H1 (cell line): ENCODE data around the gene NFKBIZ. TPM values are rescaled to one million over a fixed set of nuclear protein-coding genes. Genes with fewer than 3 reads are reported as not detected.

ENCODE experiments used
- CTCF ChIA-PET: fragments of 300-600 bp; sonication (Branson Sonifier 250); formaldehyde crosslinking; loops from one replicate; lab custom pipeline; 2021; ENCODE audit not compliant: partially characterized antibody; lab: Charles Lee
- POLR2A ChIA-PET: fragments of 300-600 bp; sonication (Branson Sonifier 250); formaldehyde crosslinking; loops from one replicate; lab custom pipeline; 2021; ENCODE audit warnings: inconsistent platforms; ENCODE audit not compliant: partially characterized antibody; lab: Charles Lee
- DNase-seq, 2 experiments: peaks; one replicate each; pipeline versions ENCODE4 v3.0.0 to v3.0.0-alpha.2; 2010 to 2022; ENCODE audit warnings: low spot score in 2 of 2, low read depth in 1 of 2, mixed read lengths in 1 of 2
- FAIRE-seq: peaks from 2 replicates; lab custom pipeline; 2011; peaks lifted over from hg19 to GRCh38; lab: Jason Lieb, UNC
- H2AFZ ChIP-seq: 2 replicates; pipeline ENCODE4 v1.8.1; 2012; ENCODE audit warnings: low read length, inconsistent platforms
- H2AK5ac ChIP-seq: 2 replicates; pipeline ENCODE4 v1.6.1; 2013; ENCODE audit warnings: low read depth, low read length
- H2BK120ac ChIP-seq: replicated peaks from 2 replicates; pipeline ENCODE3; 2013; ENCODE audit warnings: low read depth, low read length, inconsistent platforms
- H2BK12ac ChIP-seq: 2 replicates; pipeline ENCODE4 v1.6.1; 2013; ENCODE audit warnings: low read depth, low read length
- H2BK15ac ChIP-seq: 2 replicates; pipeline ENCODE4 v1.6.1; 2013; ENCODE audit warnings: low read length
- H2BK20ac ChIP-seq: 2 replicates; pipeline ENCODE4 v1.6.1; 2013; ENCODE audit warnings: low read length
- H2BK5ac ChIP-seq: 2 replicates; pipeline ENCODE4 v1.6.1; 2013; ENCODE audit warnings: low read depth, low read length
- H3K14ac ChIP-seq: 2 replicates; pipeline ENCODE4 v1.6.1; 2013; ENCODE audit warnings: inconsistent platforms; ENCODE audit not compliant: insufficient read length
- H3K18ac ChIP-seq: 2 replicates; pipeline ENCODE4 v1.6.1; 2013; ENCODE audit warnings: low read length; ENCODE audit errors: extremely low read depth
- H3K23ac ChIP-seq: 2 replicates; pipeline ENCODE4 v1.6.1; 2013; ENCODE audit warnings: inconsistent platforms; ENCODE audit not compliant: insufficient read length
- H3K23me2 ChIP-seq: 2 replicates; pipeline ENCODE4 v1.6.1; 2013; ENCODE audit warnings: low read depth, low read length
- H3K27ac ChIP-seq: 2 replicates; pipeline ENCODE4 v1.6.1; 2011; ENCODE audit warnings: low read depth, low read length, inconsistent platforms
- H3K27me3 ChIP-seq, 4 experiments: replicated peaks in 1 of 4; 1 replicate in 1 of 4; 2 replicates in 3 of 4; pipeline versions ENCODE4 v1.6.1 to v1.8.1; 2011 to 2013; ENCODE audit warnings: low read length in 3 of 4, mild to moderate bottlenecking in 3 of 4, inconsistent platforms in 2 of 4, mixed read lengths in 2 of 4, moderate library complexity in 1 of 4; ENCODE audit not compliant: control insufficient read depth in 3 of 4, insufficient read depth in 3 of 4; ENCODE audit errors: extremely low read depth in 1 of 4
- H3K36me3 ChIP-seq, 4 experiments: 2 replicates each; pipeline versions ENCODE4 v1.6.1 to v1.8.1; 2011 to 2013; ENCODE audit warnings: mild to moderate bottlenecking in 4 of 4, low read length in 3 of 4, moderate library complexity in 2 of 4, control low read depth in 1 of 4, inconsistent platforms in 1 of 4; ENCODE audit not compliant: insufficient read depth in 4 of 4, control insufficient read depth in 2 of 4
- H3K4ac ChIP-seq: replicated peaks from 2 replicates; pipeline ENCODE3; 2013; ENCODE audit warnings: low read length, low read depth, mixed read lengths, inconsistent platforms; ENCODE audit not compliant: insufficient read length
- H3K4me1 ChIP-seq, 4 experiments: replicated peaks in 1 of 4; 1 replicate in 1 of 4; 2 replicates in 3 of 4; pipeline versions ENCODE4 v1.6.1 to v1.8.1; 2011 to 2013; ENCODE audit warnings: low read length in 3 of 4, inconsistent platforms in 2 of 4, mixed read lengths in 1 of 4; ENCODE audit not compliant: insufficient read depth in 4 of 4, control insufficient read depth in 3 of 4
- H3K4me2 ChIP-seq, 2 experiments: 2 replicates each; pipeline versions ENCODE4 v1.6.1 to v1.8.1; 2011 to 2013; ENCODE audit warnings: low read depth in 2 of 2, low read length in 2 of 2, control low read depth in 1 of 2, inconsistent platforms in 1 of 2, mild to moderate bottlenecking in 1 of 2; ENCODE audit not compliant: insufficient read depth in 1 of 2
- H3K4me3 ChIP-seq, 4 experiments: fragments of 200-600, 300-600 bp in 1 of 4; sonication (generic), shearing (Covaris generic), sonication (Bioruptor Twin) in 1 of 4; 2 replicates each; pipeline versions ENCODE4 v1.5.1 to v1.8.1; 2011 to 2016; ENCODE audit warnings: low read length in 4 of 4, low read depth in 3 of 4, control low read depth in 2 of 4, inconsistent platforms in 2 of 4, mild to moderate bottlenecking in 2 of 4, mixed read lengths in 1 of 4, moderate library complexity in 1 of 4; ENCODE audit not compliant: insufficient read depth in 2 of 4; ENCODE audit errors: extremely low read depth in 1 of 4
- H3K56ac ChIP-seq: replicated peaks from 2 replicates; pipeline ENCODE3; 2013; ENCODE audit warnings: low read depth, mild to moderate bottlenecking, mixed read lengths, low read length, inconsistent platforms; ENCODE audit not compliant: insufficient read length
- H3K79me1 ChIP-seq: 2 replicates; pipeline ENCODE4 v1.6.1; 2013; ENCODE audit warnings: low read depth, low read length, control low read depth
- H3K79me2 ChIP-seq, 2 experiments: 2 replicates each; pipeline versions ENCODE4 v1.6.1 to v1.8.1; 2012 to 2013; ENCODE audit warnings: low read length in 2 of 2, mild to moderate bottlenecking in 2 of 2, inconsistent platforms in 1 of 2; ENCODE audit not compliant: insufficient read depth in 2 of 2, control insufficient read depth in 1 of 2
- H3K9ac ChIP-seq, 4 experiments: replicated peaks in 1 of 4; 1 replicate in 1 of 4; 2 replicates in 3 of 4; pipeline versions ENCODE4 v1.6.1 to v1.8.1; 2011 to 2013; ENCODE audit warnings: low read depth in 3 of 4, low read length in 3 of 4, control low read depth in 2 of 4, mild to moderate bottlenecking in 2 of 4, moderate library complexity in 2 of 4, inconsistent platforms in 1 of 4; ENCODE audit errors: extremely low read depth in 1 of 4
- H3K9me3 ChIP-seq, 2 experiments: 2 replicates each; pipeline versions ENCODE4 v1.6.1 to v1.8.1; 2012 to 2013; ENCODE audit warnings: mild to moderate bottlenecking in 2 of 2, moderate library complexity in 2 of 2, control low read depth in 1 of 2, inconsistent platforms in 1 of 2, low read depth in 1 of 2, low read length in 1 of 2, mixed read lengths in 1 of 2; ENCODE audit not compliant: insufficient read depth in 2 of 2
- H4K20me1 ChIP-seq, 2 experiments: replicated peaks in 1 of 2; 2 replicates each; pipeline versions ENCODE3 to v1.8.1; 2011 to 2013; ENCODE audit warnings: inconsistent platforms in 2 of 2, low read length in 2 of 2, mild to moderate bottlenecking in 1 of 2; ENCODE audit not compliant: insufficient read depth in 2 of 2, control insufficient read depth in 1 of 2
- H4K5ac ChIP-seq: 2 replicates; pipeline ENCODE4 v1.6.1; 2013; ENCODE audit warnings: low read length, low read depth, mixed read lengths, inconsistent platforms; ENCODE audit not compliant: insufficient read length
- H4K8ac ChIP-seq: 2 replicates; pipeline ENCODE4 v1.8.0; 2013; ENCODE audit warnings: mild to moderate bottlenecking, moderate library complexity, low read length, inconsistent platforms; ENCODE audit not compliant: insufficient read depth; ENCODE audit errors: extremely low read depth
- H4K91ac ChIP-seq: replicated peaks from 2 replicates; pipeline ENCODE3; 2013; ENCODE audit warnings: low read length, mixed read lengths, inconsistent platforms; ENCODE audit not compliant: insufficient read length
- BACH1 ChIP-seq: IDR thresholded peaks from 2 replicates; pipeline ENCODE4 v1.6.1; 2012; ENCODE audit warnings: low read length, improper control_type of control experiment
- CREB1 ChIP-seq: IDR thresholded peaks from 2 replicates; pipeline ENCODE4 v1.6.1; 2012; ENCODE audit warnings: inconsistent platforms
- CTBP2 ChIP-seq: IDR thresholded peaks from 2 replicates; pipeline ENCODE4 v1.7.0; 2011; ENCODE audit warnings: borderline replicate concordance, mild to moderate bottlenecking, moderate library complexity, mixed read lengths, low read length; ENCODE audit not compliant: insufficient read depth, insufficient read length
- EP300 ChIP-seq, 2 experiments: IDR thresholded peaks; 1 replicate in 1 of 2; 2 replicates in 1 of 2; pipeline ENCODE4 v1.6.1; 2011 to 2012; ENCODE audit warnings: low read depth in 2 of 2, low read length in 2 of 2, mild to moderate bottlenecking in 2 of 2, borderline replicate concordance in 1 of 2, inconsistent platforms in 1 of 2, moderate library complexity in 1 of 2
- ZNF274 ChIP-seq: IDR thresholded peaks from 2 replicates; pipeline ENCODE4 v1.7.0; 2012; ENCODE audit warnings: low read length, borderline replicate concordance; ENCODE audit errors: extremely low read depth
- WGBS, 2 experiments: shearing (Covaris generic) in 1 of 2; methylation state at CpG; one replicate each; pipeline versions ENCODE4 v1.1.6 to v1.1.7; 2013 to 2015; ENCODE audit warnings: low lambda C conversion rate in 2 of 2, mixed read lengths in 2 of 2, inconsistent platforms in 1 of 2, low coverage in 1 of 2, missing lambda C conversion rate in 1 of 2; ENCODE audit not compliant: insufficient replicate concordance in 2 of 2, insufficient coverage in 1 of 2, insufficient read length in 1 of 2; ENCODE audit errors: extremely low coverage in 1 of 2, missing lambda C conversion rate in 1 of 2; 5-methylcytosine and 5-hydroxymethylcytosine counted together
- polyA plus RNA-seq, 7 experiments: library from polyadenylated mRNA; depleted of rRNA in 3 of 7; stranded (reverse) in 5 of 7; unstranded in 2 of 7; fragments of >200 nt in 5 of 7; fragments of 200-250 nt in 2 of 7; gene quantifications; 1 replicate in 5 of 7; 2 replicates in 1 of 7; 4 replicates in 1 of 7; pipeline versions ENCODE4 v1.2.1 to v1.2.3, GENCODE V29; 2011 to 2013; ENCODE audit warnings: missing spikeins in 2 of 7, mixed read lengths in 2 of 7
- total RNA-seq: library from RNA; stranded (reverse); fragmentation: NEBNext Ultra II Directional; extraction: Animal tissue kit (Norgen Biotek cat#: 25700); gene quantifications from 2 replicates; pipeline ENCODE4 v1.2.1, GENCODE V29; 2021
- TF ChIP-seq, protein P1 (sequence below): IDR thresholded peaks from 2 replicates; pipeline ENCODE4 v1.6.1; 2012; ENCODE audit warnings: low read length, inconsistent platforms
- TF ChIP-seq, protein P2 (sequence below), 3 experiments: IDR thresholded peaks; 1 replicate in 2 of 3; 2 replicates in 1 of 3; pipeline versions ENCODE4 v1.5.1 to v1.6.1; 2011; ENCODE audit warnings: low read length in 3 of 3, mild to moderate bottlenecking in 3 of 3, inconsistent platforms in 2 of 3, low read depth in 1 of 3, moderate library complexity in 1 of 3; ENCODE audit not compliant: insufficient read depth in 1 of 3; ENCODE audit errors: control extremely low read depth in 1 of 3

Gene NFKBIZ
- total and polyA plus RNA-seq, 2 of the 8 experiments (the other 6 are each of a cell fraction or from before 2014, with no cell fraction given), result 7.2 to 24.5 TPM

DNA sequence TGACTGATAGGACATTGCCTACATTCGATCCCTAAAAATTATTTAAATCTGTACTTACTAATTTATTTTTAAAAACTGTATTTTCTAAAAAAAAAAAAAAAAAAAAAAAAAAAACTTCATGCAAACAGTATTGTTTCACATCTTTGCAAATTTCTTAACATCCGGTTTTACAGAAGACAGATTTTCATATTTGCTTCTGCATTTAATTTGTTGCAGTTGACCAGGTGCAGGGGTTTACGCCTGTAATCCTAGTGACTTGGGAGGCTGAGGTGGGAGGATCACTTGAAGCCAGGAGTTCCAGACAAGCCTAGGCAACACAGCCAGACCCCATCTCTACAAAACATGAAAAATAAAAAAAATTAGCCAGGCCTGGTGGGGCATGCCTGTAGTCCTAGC is 6.4 kb upstream of the NFKBIZ start:
- H3K9ac ChIP-seq, result no peak overlapping the region
- DNase-seq (no peak), FAIRE-seq (no peak)
- peak overlapping the region; percentile 43; the same call in 1 of the 2 replicates for H2AK5ac ChIP-seq
- ChIA-PET CTCF (interaction anchor here (0.6 to 3.3 kb wide), 3 partner anchors 29 to 415 kb away, joined by 4 to 12 read pairs (median 7); no protein-coding TSS in a partner anchor), POLR2A (interaction anchor here (2.2 kb wide), 2 partner anchors 13 to 21 kb away, joined by 6 read pairs; no protein-coding TSS in a partner anchor)
- TF ChIP-seq CREB1 (no peak), CTBP2 (no peak), EP300 (IDR thresholded peaks at IDR 0.05; ENCODE audit: borderline replicate concordance in 1 of 2, low read depth in 2 of 2, low read length in 2 of 2) (no peak), ZNF274 (no peak), BACH1 (no peak)
- TF ChIP-seq, protein P1, sequence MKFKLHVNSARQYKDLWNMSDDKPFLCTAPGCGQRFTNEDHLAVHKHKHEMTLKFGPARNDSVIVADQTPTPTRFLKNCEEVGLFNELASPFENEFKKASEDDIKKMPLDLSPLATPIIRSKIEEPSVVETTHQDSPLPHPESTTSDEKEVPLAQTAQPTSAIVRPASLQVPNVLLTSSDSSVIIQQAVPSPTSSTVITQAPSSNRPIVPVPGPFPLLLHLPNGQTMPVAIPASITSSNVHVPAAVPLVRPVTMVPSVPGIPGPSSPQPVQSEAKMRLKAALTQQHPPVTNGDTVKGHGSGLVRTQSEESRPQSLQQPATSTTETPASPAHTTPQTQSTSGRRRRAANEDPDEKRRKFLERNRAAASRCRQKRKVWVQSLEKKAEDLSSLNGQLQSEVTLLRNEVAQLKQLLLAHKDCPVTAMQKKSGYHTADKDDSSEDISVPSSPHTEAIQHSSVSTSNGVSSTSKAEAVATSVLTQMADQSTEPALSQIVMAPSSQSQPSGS, result no peak
- TF ChIP-seq, protein P2, sequence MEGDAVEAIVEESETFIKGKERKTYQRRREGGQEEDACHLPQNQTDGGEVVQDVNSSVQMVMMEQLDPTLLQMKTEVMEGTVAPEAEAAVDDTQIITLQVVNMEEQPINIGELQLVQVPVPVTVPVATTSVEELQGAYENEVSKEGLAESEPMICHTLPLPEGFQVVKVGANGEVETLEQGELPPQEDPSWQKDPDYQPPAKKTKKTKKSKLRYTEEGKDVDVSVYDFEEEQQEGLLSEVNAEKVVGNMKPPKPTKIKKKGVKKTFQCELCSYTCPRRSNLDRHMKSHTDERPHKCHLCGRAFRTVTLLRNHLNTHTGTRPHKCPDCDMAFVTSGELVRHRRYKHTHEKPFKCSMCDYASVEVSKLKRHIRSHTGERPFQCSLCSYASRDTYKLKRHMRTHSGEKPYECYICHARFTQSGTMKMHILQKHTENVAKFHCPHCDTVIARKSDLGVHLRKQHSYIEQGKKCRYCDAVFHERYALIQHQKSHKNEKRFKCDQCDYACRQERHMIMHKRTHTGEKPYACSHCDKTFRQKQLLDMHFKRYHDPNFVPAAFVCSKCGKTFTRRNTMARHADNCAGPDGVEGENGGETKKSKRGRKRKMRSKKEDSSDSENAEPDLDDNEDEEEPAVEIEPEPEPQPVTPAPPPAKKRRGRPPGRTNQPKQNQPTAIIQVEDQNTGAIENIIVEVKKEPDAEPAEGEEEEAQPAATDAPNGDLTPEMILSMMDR (IDR thresholded peaks at IDR 0.05; ENCODE audit: control extremely low read depth in 1 of 3, insufficient read depth in 1 of 3, low read depth in 1 of 3, low read length in 3 of 3), result no peak
- no peak overlapping the region for H3K4me3 ChIP-seq
- no peak overlapping the region for H3K27ac ChIP-seq
- no peak overlapping the region for H2AFZ ChIP-seq
- peaks cover 3 to 14% (median 12%) of the 10 kb centered on the region in 4 experiments for H3K4me1 ChIP-seq
- H2BK20ac ChIP-seq, result peak overlapping the region; percentile 93; the same call in 1 of the 2 replicates
- peak overlapping the region; percentile 70 for H4K5ac ChIP-seq
- peak overlapping the region in 1 of 2 experiments; percentile 54; a peak in 1 of 4 replicates for H3K4me2 ChIP-seq
- peak overlapping the region; percentile 62 for H3K4ac ChIP-seq
- H2BK5ac ChIP-seq, result peak overlapping the region; percentile 84; the same call in 1 of the 2 replicates
- no peak overlapping the region for H3K14ac ChIP-seq
- no peaks in the 10 kb centered on the region for H4K20me1 ChIP-seq
- no peaks in the 10 kb centered on the region for H3K79me2 ChIP-seq
- peak overlapping the region; percentile 81 for H2BK12ac ChIP-seq
- H3K23ac ChIP-seq, result no peak overlapping the region
- no peaks in the 10 kb centered on the region for H3K79me1 ChIP-seq
- no peaks in the 10 kb centered on the region for H3K9me3 ChIP-seq
- H2BK15ac ChIP-seq, result no peak overlapping the region
- H3K18ac ChIP-seq, result peak overlapping the region; percentile 76; the same call in 1 of the 2 replicates
- peak overlapping the region; percentile 71 for H4K91ac ChIP-seq
- no peaks in the 10 kb centered on the region for H3K36me3 ChIP-seq
- H2BK120ac ChIP-seq, result no peak overlapping the region
- no peak overlapping the region for H3K56ac ChIP-seq
- no peaks in the 10 kb centered on the region for H3K27me3 ChIP-seq
- WGBS, 2 experiments, result 72% methylated on average over 3 of the region's 3 CpGs; no CpG with 5 or more reads in 1 of the 2 experiments
- H3K23me2 ChIP-seq, result no peaks in the 10 kb centered on the region; the same call in 1 of the 2 replicates
- no peak overlapping the region; the same call in 1 of the 2 replicates for H4K8ac ChIP-seq
